Measurements from ENCODE around the gene POU2F2. TPM values are rescaled to one million over a fixed set of nuclear protein-coding genes. Genes with fewer than 3 reads are reported as not detected.

POU2F2 gene
- total and polyA plus RNA-seq, 9 of the 15 experiments (the other 6 are each of a cell fraction or from before 2014, with no cell fraction given), result 0.03 to 0.68 (median 0.14) TPM

GRCh38 chr19:42110658-42111057 lies 21.6 kb downstream of the POU2F2 start (continued):
- no peak for TF ChIP-seq TSHZ1 (CRISPR knock-in tag; IDR thresholded peaks at IDR 0.05)
- TF ChIP-seq ZNF644 (tag; IDR thresholded peaks at IDR 0.05; ENCODE audit: low read depth), result no peak

- H3K79me2 ChIP-seq (ENCODE audit: control insufficient read depth, insufficient read depth, low read length), result no peaks in the 10 kb centered on the region
- H2AFZ ChIP-seq (ENCODE audit: low read depth, low read length), result no peak overlapping the region
- H3K4me3 ChIP-seq, result no peak overlapping the region
- DNase-seq (ENCODE audit: extremely low read depth in 1 of 4, low spot score in 3 of 4) (no peak), FAIRE-seq (no peak), ATAC-seq (no peak)
- H4K20me1 ChIP-seq (replicated peaks; ENCODE audit: control insufficient read depth, insufficient read depth, low read length), result 0 out of 2 replicates have a peak, but pooled peaks cover 6% of the 10 kb centered on the region
- BruUV-seq (replicated peaks), result no TSS peak
- H3K9me3 ChIP-seq (replicated peaks; ENCODE audit: control insufficient read depth, insufficient read depth, low read depth, low read length), result no peaks in the 10 kb centered on the region
- ChIA-PET POLR2A (interaction anchor here (1.5 kb wide), 1 partner anchor 10 kb away, joined by 5 read pairs; no protein-coding TSS in a partner anchor), CTCF (ENCODE audit: low intra/inter-chr PET ratio) (interaction anchor here (0.6 kb wide), 1 partner anchor 357 kb away, joined by 3 read pairs; no protein-coding TSS in a partner anchor)
- TF ChIP-seq ZFP1 (CRISPR knock-in tag; IDR thresholded peaks at IDR 0.05), result no peak
- TF ChIP-seq RBM15 (IDR thresholded peaks at IDR 0.05; ENCODE audit: insufficient read depth, low read length), result no peak
- no peak for TF ChIP-seq ZNF224 (CRISPR knock-in tag; IDR thresholded peaks at IDR 0.05)
- TF ChIP-seq RREB1 (CRISPR knock-in tag; IDR thresholded peaks at IDR 0.05), result no peak
- TF ChIP-seq MCM3 (IDR thresholded peaks at IDR 0.05), result no peak
- no peak for TF ChIP-seq RFX5 (IDR thresholded peaks at IDR 0.05; ENCODE audit: low read depth, low read length)
- TF ChIP-seq BCL6 (CRISPR knock-in tag; IDR thresholded peaks at IDR 0.05), result no peak
- TF ChIP-seq XRCC5 (IDR thresholded peaks at IDR 0.05; ENCODE audit: low read depth, low read length), result no peak
- TF ChIP-seq CEBPG (CRISPR knock-in tag; IDR thresholded peaks at IDR 0.05), result no peak
- TF ChIP-seq CEBPG (tag; conservative IDR thresholded peaks at IDR 0.05 in 1 of 2, IDR thresholded peaks at IDR 0.05 in 1 of 2), result 0 out of 4 replicates have a peak, but pooled peaks of 1 of the 2 experiments have one; percentile 11
- H3K36me3 ChIP-seq (ENCODE audit: control insufficient read depth, insufficient read depth, low read length), result no peaks in the 10 kb centered on the region
- H3K4me2 ChIP-seq (ENCODE audit: insufficient read depth, low read length), result no peak overlapping the region
- peaks cover 8 to 22% of the 10 kb centered on the region in 2 experiments; a peak in 2 of 5 replicates for H3K27me3 ChIP-seq (ENCODE audit: control insufficient read depth in 2 of 2, insufficient read depth in 2 of 2, low read length in 2 of 2)
- no peaks in the 10 kb centered on the region for H3K9me1 ChIP-seq (ENCODE audit: control insufficient read depth, insufficient read depth, low read length)
- 36% methylated on average over 3 of the region's 3 CpGs for WGBS (ENCODE audit: insufficient coverage, low coverage, missing lambda C conversion rate)
- H3K9ac ChIP-seq (ENCODE audit: insufficient read depth in 1 of 2, low read depth in 2 of 2, low read length in 2 of 2), result no peak overlapping the region
- no peak overlapping the region for H3K27ac ChIP-seq (ENCODE audit: extremely low read depth, low read depth, low read length)
- H3K4me1 ChIP-seq (replicated peaks in 1 of 2; ENCODE audit: control insufficient read depth in 2 of 2, insufficient read depth in 2 of 2, low read length in 2 of 2), result peaks cover 0 to 5% of the 10 kb centered on the region in 2 experiments; a peak in 2 of 5 replicates
- intact Hi-C loops (cut with micrococcal nuclease) (no loop called here), in situ Hi-C loops (cut with MboI) (loop anchor here (5.0 to 25.0 kb wide), 2 partner anchors 322 to 427 kb away; partner anchors contain the start of gene CEACAM1)
Observed at GRCh38 chr19:42109896-42110295, 22.4 kb downstream of the POU2F2 start.

Measured in K562 (cell line).